ENCODE data around the gene DMRTB1.

GRCh38 chr1:53509775-53510174 is 50.6 kb downstream of the DMRTB1 start:
- no peak for TF ChIP-seq EZH2 (IDR thresholded peaks at IDR 0.05)
- TF ChIP-seq CTCF (IDR thresholded peaks at IDR 0.05): no peak
- TF ChIP-seq EZH2phosphoT487 (IDR thresholded peaks at IDR 0.05): no peak

Measured in neural progenitor cell (in vitro differentiated cells).